DMS114 treated with DMSO at 0.1 percent for 48 hours (cell line): ENCODE measurements around the gene SPDYE4.
A peak's percentile ranks its signal among the peaks of the same experiment; 100 is the strongest.
"Not testable (repeated sequence)": the region's sequence is repeated elsewhere in the genome, so short reads cannot be mapped to it uniquely, and the experiment has no call there.

Experiments used
- DNase-seq: peaks from one replicate; lab custom pipeline; 2025; ENCODE audit not compliant: unreplicated experiment; lab: John Stamatoyannopoulos, UW

Gene SPDYE4, protein sequence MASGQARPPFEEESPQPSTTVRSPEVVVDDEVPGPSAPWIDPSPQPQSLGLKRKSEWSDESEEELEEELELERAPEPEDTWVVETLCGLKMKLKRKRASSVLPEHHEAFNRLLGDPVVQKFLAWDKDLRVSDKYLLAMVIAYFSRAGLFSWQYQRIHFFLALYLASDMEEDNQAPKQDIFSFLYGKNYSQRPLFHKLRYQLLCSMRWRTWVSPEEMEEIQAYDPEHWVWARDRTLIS

DNA sequence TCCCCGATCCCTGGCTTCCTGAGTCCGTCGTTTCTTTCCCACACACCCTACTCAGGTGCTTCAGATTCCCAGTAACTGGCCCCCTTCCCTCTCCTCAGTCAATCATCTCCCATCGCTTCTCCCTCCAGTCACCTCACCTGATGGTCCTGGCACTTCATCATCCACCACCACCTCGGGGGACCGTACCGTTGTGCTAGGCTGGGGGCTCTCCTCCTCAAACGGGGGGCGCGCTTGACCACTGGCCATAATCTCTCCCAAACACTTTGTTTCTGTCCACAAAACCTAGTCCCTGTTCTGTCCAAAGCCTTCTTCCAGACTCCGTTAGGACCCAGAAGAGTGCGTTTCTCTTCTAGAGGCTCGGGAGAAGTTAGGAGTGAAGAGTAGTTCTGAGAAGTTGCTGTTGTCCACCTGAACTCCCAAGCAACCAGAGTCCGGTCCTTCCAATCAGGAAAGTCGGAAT is at the start of gene SPDYE4:
Gene SPDYE4 (minus strand): TSS at position 410 of the 460 bp plus-strand sequence. CDS start 164 bp downstream, at position 246.
- no peak for DNase-seq

DNA sequence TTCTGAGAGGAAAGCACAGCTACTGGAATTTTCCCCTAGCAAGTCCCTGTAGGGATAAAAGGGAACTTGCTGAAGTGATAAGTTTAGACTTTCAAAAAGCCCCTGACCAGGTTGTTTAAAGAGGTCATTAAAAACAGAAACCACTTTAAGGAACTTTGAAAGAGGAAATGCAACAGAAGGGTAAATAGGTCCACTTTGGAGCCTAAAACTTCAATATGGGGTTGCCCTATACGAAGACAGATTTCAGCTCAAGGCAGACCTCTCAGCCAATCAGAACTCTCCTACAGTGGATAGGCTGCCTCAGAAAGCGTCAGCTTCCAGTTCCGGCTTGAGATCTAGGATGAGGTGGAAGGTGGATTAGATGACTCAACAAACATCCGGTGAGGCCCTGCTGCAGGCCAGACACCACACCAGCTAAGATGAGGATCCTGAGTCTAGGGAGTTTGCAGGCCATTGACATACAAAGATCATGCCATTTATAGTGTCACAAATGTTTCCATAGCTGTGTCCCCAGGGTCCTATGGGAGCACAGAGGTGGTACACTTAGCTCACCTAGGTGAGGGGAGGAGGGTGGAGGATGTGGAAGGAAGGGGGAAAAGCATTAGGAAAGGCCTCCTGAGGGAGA is 48.7 kb upstream of the SPDYE4 start:
- DNase-seq, result no peak

DNA sequence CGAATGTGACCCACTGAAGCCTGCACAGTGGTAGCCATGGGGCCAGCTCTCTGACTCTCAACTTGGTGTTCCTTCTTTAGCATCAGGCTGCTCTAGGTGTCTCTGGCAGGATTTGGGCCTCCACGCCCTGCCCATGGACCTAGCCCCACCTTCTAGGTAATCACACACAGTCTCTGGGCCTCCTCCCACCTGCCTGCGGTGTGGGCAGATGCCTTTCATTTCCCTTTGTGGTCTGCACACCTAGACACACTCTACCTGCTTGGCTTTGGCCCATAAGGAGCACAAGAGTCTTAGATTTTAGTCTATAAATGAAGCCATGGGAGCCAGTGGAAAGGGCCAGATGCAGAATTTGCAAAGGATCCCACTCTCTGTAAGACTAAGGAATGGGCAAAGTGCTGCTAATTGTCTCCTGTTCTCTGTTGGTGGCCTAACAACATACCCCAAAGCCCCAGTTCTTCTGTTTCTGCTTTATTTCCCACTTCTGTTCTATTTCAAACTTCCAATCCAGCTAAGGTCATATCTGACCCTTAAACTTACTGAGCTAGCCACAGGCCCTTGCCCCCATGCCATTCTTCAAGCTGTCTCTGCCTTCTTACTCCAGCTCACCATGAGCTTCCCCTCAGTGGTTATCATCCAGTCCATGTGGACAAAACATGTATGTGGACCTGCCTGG is 48.0 kb upstream of the SPDYE4 start:
- DNase-seq, result no peak

DNA sequence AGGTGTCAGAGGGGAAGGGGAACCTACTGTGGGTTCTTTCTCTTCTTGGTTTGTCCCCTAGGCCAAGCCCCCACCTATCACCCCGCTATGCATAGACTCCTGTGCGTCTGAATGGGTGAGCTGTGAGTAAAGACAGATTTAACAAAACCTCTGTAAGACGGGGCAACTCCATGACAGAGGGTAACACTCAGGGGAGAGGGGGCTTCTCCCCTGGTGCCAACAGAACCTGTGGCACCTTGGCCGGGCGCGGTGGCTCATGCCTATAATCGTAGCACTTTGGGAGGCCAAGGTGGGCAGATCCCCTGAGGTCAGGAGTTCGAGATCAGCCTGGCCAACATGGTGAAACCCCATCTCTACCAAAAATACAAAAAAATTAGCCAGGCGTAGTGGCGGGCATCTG is 47.0 kb upstream of the SPDYE4 start:
- not testable (repeated sequence) for DNase-seq

DNA sequence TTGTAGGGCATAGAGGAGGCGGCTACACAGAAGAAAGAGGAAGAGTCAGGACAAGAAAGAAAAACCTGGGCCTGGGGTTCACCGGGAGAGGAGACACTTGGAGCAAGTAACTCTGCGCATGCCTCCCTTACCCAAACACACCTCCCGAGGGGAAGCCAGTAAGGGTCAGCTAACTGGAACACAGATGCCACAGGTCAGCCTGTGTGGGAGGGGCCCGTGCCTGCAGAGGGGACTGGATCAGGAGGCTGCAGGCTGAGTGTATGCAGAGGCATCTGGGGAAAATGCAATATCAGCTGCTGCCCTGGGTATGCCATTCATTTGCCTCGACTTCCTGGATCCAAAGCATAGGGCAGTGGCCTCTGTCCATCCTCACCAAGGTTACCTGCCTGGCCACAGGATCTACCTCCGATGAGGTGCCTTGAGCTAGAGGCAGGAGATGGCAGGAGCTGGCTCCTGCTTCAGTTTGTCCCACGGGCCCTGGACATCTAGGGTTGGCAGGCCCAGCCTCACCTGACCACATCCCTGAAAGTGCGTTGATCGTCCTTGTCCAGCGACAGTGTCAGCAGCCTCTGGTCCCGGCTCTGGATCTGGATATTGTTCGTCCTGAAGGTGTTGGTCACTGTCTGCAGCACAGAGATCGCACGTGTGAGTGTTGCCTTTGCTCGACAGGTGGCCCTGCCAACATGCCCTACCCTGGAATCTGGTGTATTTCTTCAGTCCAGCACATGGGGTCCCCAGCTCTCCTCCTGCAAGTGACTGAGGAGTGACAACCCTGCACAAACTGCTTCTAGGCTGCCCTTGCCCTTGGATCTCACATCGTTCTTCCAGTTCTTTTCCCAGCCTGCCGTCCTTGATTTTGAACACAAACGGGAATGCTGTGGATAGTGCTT is 45.4 kb upstream of the SPDYE4 start:
- peak; percentile 11 for DNase-seq

DNA sequence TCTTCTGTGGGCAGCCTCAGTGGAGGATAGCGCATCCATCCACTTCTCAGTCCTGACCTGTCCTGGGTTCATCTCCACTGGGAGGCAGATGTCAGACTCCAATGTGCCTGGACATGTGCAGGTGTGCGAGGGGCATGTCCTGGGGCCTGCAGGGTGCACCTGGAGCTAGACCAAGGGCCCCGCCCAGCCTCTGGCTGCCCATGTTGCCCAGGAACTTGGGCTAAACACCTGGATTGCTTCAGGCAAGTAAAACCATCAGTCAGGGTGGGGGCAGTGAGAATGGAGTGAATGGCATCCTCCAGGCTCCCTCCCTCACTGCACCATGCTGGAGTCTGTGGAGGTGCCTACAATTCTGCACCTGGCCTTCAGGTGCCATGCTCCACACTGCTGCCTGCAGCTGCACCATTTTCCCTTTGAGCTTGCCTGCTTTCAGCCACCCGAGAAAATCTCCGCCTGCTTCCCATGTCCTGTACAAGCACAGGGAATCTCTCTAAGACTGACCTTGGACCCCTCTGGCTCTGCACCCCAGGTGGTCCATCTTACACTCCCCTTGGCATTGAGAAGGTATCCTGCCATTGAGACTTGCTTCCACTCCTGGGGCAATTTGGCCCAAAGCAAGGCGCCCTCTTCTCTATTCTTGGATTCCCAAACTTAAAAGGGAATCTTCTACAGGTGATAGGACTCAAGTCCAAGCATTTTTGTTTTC is 42.9 kb upstream of the SPDYE4 start:
- DNase-seq, result no peak

DNA sequence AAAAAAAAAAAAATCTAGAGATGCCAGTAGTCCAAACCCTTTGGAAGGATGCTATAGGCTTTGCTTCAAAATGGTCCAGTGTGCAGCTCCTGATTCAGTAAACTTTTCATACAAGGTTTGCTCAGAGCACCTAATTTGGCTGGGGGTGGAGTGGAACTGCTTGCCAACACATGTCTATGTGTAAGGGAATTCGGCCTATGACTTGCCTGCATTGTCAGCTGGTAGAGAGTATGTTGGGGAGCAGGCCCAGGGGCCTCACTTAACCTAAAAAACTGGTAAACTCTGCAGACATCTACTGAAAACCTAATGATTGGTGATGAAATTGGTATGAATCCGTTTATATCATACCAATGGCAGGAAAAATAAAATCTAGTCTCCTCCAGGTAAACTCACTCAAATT is 42.3 kb upstream of the SPDYE4 start:
- DNase-seq, result no peak

DNA sequence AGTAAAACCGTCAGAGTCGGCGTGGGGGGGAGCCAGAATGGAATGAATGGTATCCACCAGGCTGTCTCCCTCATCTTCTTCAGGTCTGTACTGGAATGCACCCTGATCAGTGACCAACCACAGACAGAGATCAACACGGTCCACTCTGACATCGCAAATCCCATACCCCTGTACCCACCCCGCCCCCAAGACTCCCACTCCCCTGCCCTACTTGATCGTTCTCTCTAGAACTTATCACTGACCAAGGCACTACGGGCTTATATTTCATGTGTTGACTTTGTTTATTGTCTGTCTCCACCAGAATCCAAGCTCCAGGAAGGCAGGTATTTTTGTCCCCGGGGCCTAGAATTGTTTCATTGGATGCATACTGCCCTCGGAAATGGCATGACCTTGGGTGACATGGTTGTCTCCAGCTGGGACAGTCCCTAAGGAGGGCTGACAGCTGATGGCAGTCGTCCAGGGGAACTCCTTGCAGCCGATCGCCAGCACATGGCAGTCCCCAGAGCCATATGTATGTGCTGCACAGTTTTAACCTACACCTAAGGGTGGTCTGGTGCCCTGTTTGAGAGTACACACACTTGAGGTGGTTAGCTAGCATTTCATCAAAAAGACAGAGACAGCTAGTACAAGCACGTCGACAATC is 41.3 kb upstream of the SPDYE4 start:
- DNase-seq, result no peak

DNA sequence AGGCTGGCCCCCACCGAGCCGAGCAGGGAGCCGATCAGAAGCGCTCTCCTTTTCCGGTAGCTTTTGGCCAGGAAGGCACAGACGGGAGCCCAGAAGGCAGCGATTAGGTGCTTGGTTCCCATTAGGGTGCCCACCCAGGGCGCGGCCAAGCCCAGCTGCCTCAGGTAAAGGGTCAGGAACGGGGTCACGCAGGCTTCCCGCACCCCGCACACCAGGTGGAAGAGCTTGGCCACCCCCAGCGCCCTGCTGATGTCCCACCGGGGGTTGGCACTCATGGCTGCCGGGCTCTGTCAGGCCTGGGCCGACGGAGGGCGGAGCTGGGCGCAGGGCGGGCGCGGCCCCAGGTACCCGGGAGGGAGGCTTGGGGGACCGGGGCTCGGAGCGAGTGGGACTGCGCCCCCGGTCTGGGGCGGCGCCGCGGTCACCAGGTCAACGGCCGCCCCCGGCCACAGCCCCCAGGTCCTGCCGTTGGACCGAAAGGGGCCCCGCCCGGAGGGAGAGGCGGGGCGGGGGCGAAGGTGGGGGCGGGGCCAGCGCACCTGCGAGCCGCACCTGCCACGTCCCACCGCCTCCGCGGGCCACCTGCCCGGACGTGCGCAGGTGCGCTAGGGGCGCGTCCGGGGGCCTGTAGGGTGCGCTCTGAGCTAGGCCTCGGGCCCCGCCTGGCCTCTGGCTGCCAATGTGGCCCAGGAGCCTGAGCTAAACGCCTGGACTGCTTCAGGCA is 40.7 kb upstream of the SPDYE4 start, which contains the start of gene MFSD6L:
Gene MFSD6L (minus strand): TSS at position 520 of the 724 bp plus-strand sequence. CDS start 245 bp downstream, at position 275.
- DNase-seq, result no peak

DNA sequence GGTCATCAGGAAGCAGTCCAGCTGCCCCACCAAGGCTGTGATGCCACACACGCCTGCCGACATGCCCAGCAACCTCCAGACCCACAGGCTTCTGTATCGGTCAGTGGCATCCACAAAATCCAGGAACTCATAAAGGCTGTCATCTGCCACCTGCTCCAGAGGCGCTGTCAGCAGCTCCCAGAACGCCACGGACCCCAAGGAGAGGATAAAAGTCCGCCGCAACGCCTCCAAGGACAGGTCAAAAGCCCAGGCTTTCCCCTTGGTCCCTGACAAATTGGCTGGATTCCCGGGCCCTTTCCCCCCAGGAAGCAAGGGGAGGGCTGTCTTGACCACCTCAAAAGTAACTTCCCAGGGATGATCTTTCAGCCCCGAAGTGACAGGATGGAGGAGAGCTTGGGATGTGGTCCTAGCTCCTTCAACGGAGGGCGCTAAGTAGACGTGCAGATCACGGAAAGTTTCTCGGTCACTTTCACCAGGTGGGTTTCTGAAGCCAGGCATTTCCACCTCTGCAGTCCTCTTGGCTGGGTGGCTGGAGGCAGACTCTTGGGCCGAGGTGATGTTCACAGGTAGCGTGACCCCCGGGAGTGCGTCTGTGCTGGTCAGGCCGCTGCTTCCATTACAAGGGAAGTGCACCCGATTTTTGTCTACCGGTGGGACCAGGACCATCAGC is 40.0 kb upstream of the SPDYE4 start:
- DNase-seq, result no peak

DNA sequence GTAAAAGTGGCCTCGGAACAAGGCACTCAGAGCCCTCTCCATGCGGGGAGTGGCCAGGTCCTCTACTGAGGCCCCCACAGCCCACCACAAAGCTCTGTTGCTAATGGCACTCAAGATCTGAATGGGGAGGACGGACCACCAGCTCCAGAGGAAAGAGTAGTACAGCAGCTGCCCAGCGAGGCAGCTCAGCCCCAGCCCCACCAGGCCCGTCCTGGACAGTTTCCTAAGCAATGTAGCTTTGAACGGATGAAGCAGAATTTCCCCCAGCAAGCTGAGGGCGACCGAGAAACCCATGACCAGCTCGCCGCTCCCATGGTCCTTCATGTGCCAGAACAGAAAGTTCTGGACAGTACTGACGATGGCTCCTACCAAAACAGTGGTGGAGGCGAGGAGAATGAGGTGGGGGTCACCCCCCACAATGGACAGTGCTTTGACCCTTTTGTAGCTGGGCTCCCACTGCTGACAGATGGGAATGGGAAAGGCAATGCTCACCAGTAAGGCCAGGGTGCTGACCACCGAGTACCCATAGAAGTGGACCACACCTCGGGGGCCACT is 39.4 kb upstream of the SPDYE4 start:
- DNase-seq, result no peak

DNA sequence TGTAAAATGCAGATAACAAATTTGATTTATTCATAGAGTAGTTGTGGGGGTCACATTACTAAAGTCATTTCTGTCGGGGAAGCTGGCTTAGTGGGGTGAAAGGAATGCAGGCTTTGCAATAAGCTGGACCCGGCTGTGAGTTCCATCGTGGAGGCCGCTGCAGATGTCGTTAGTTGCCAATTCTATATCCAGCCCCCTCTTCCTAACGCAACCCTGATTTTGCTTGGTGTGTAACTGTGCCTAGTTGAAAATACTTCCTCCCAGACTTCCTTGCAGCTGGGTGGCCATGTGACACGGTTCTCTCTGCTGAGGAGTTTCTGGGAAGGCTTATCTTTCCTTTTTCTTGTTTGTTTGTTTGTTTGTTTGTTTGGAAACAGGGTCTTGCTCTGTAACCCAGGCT is 36.3 kb upstream of the SPDYE4 start:
- no peak for DNase-seq

DNA sequence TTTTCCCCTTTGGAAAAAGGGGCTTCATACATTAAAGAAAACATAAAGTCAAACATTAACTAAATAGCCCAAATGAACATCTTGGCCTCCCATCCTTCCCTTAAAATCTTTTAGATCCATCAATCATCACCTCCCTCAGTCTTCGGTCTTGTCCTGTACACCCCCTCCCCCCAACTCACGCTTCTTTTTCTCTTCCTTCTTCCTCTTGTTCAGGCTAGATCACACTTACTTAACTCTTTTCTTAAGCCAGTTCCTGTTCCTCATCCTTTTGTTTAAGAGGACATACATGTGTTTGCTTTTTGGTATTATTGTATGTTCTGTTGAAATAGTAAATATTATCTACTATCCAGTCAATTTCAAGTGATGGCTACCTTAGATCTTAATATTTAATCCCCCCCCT is 35.3 kb upstream of the SPDYE4 start:
- DNase-seq, result no peak

DNA sequence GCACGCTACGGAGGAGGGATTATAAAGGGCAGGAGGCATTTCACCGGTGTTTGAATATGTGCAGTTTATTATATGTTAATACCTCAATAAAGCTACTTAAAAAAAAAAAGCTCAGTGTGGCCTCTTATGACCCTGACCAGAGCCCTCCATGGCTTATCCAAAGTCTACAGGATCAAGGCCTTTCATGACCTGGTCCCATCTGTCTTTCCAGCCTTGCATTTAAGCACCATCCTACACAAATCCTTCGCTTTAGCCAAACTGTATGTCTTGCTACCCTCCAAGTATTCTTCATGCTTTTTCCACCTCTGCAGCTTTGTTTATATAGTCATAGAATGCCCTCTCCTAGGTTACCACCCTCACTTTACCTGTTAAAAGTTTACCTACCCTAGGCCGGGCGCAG is 34.3 kb upstream of the SPDYE4 start:
- no peak for DNase-seq

DNA sequence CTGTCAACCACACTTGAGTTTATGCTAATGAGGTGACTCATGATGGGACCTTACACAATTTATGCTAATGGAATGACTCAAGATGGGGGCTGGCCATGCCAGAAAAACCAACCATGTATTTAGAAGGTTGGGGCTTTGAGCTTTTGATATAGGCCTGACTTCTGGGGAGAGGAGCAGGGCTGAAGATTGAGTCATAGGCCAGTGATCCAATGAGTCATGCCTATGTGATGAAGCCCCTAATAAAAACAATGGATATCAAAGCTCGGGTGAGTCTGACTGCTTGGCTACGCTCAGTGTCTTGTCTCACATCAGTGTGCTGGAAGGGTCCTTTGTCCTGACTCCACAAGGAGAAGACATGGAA is 33.5 kb upstream of the SPDYE4 start:
- DNase-seq, result no peak

DNA sequence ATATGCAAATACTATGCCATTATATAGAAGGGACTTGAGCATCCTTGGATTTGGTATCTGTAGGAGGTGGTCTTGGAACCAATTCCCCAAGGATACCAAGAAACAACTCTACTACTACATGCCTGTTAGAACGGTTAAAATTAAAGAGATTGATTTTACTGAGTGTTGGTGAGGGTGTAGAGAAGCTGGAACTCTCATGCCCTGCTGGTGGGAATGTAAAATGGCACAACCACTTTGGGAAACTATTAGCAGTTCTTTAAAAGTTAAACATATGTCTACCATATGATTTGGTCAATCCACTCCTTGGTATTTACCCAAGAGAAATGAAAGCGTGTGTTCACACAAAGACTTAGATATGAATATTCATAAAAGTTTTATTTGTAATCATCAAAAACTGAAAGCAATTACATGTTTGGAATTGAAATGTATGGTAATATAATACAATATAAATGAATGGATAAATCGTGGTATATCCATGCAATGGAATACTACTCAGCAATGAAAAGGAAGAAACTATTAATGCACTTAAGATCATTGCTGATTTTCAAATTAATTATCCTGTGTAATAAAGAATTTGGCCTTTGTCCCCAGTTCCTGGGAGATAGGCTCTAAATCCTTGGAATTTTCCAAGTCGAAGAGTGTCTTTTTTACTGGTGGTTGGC is 33.0 kb upstream of the SPDYE4 start:
- no peak for DNase-seq

DNA sequence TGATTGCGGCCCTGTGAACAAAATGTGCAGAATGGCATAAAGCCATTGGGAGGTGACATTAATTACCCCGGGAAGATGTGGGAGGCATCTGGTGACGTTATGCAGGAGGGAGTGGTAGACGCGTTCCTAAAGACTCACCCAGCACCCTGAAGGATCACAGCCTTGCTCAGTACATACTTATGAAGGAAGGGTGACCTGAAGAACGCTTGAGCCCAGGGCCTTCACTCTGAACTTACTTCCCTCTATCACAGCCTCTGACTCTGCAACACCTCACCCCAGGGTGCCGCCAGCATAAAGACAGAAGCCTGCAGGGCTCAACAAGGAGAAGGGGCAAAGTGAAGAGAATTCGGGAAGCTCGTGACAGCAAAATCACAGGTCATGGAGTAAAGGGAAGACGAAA is 31.4 kb upstream of the SPDYE4 start:
- DNase-seq, result no peak

DNA sequence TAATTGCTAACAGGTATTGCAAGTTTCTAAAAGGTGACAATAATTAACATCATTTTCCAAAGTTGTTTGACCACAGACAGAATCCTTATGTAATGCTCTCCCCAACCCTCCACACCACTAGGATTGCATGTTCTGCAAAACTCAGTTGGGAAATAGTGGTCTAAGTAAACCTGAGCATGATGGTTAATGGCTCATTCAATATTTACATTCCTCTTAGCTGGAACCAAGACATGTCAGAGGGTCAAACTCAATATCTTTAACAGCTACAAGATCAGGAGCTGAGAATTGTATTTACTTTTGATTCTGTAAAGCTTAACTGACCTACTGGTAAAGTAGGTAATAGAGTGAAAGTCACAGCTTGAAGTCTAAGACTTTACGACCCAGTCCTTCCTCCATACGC is 30.7 kb upstream of the SPDYE4 start:
- no peak for DNase-seq
